ENCODE measurements around the gene FBXO31.
A peak's percentile ranks its signal among the peaks of the same experiment; 100 is the strongest.

FBXO31 gene

GRCh38 chr16:87383505-87384161, at the start of gene FBXO31:
TSS of gene FBXO31 (minus strand) at chr16:87383776. CDS start at chr16:87383744, 32 bp downstream.
- peak; percentile 89 for DNase-seq (ENCODE audit: extremely low read depth, low read depth)
- TF ChIP-seq CTCF (IDR thresholded peaks at IDR 0.05; ENCODE audit: low read depth, low read length): no peak

GRCh38 chr16:87432330-87432915, 48.8 kb upstream of the FBXO31 start:
- no peak for TF ChIP-seq CTCF (IDR thresholded peaks at IDR 0.05; ENCODE audit: low read depth, low read length)
- no peak for DNase-seq (ENCODE audit: extremely low read depth, low read depth)

- TF ChIP-seq CTCF (IDR thresholded peaks at IDR 0.05; ENCODE audit: low read depth, low read length): no peak
- peak; percentile 38 for DNase-seq (ENCODE audit: extremely low read depth, low read depth)
These were observed 48.4 kb upstream of the FBXO31 start for GRCh38 chr16:87431926-87432325.

GRCh38 chr16:87426423-87427215, 43.0 kb upstream of the FBXO31 start:
- no peak for DNase-seq (ENCODE audit: extremely low read depth, low read depth)
- TF ChIP-seq CTCF (IDR thresholded peaks at IDR 0.05; ENCODE audit: low read depth, low read length): no peak

- DNase-seq (ENCODE audit: extremely low read depth, low read depth): no peak
- no peak for TF ChIP-seq CTCF (IDR thresholded peaks at IDR 0.05; ENCODE audit: low read depth, low read length)
These were observed 42.4 kb upstream of the FBXO31 start for GRCh38 chr16:87425941-87426340.

GRCh38 chr16:87424266-87424665, 40.7 kb upstream of the FBXO31 start:
- DNase-seq (ENCODE audit: extremely low read depth, low read depth): no peak
- no peak for TF ChIP-seq CTCF (IDR thresholded peaks at IDR 0.05; ENCODE audit: low read depth, low read length)

GRCh38 chr16:87423429-87423828, 39.9 kb upstream of the FBXO31 start:
- TF ChIP-seq CTCF (IDR thresholded peaks at IDR 0.05; ENCODE audit: low read depth, low read length): no peak
- no peak for DNase-seq (ENCODE audit: extremely low read depth, low read depth)

All from AG09319 (cell line).